GM12874 (cell line): Measurements from ENCODE around the gene B3GAT2.

Experiments
- CTCF ChIP-seq: IDR thresholded peaks from 2 replicates; pipeline ENCODE4 v1.5.1; 2011; ENCODE audit warnings: low read depth, mild to moderate bottlenecking, control low read depth, low read length, moderate library complexity; ENCODE audit not compliant: insufficient read depth

The B3GAT2 gene

GRCh38 chr6:70842541-70842940 is 114.3 kb downstream of the B3GAT2 start:
- no peak for TF ChIP-seq CTCF

GRCh38 chr6:70841112-70841511 is 115.7 kb downstream of the B3GAT2 start:
- no peak for TF ChIP-seq CTCF

GRCh38 chr6:70839286-70840266 is 117.3 kb downstream of the B3GAT2 start:
- TF ChIP-seq CTCF, result no peak

GRCh38 chr6:70838907-70839285 is 118.0 kb downstream of the B3GAT2 start:
- no peak for TF ChIP-seq CTCF

GRCh38 chr6:70834520-70834919 is 122.3 kb downstream of the B3GAT2 start:
- no peak for TF ChIP-seq CTCF

- TF ChIP-seq CTCF, result no peak
Observed at GRCh38 chr6:70831427-70831826, 125.4 kb downstream of the B3GAT2 start.

- no peak for TF ChIP-seq CTCF
Observed at GRCh38 chr6:70823651-70824050, 133.2 kb downstream of the B3GAT2 start.
